Activated CD4-positive, CD25-positive, alpha-beta regulatory T cell treated with anti-CD3 and anti-CD28 coated beads, Interleukin-2, amount 50 U/mL, for 72 hours (primary cell): ENCODE data around the gene PPIH.
"Not testable (repeated sequence)": the region's sequence is repeated elsewhere in the genome, so short reads cannot be mapped to it uniquely, and the experiment has no call there.

ENCODE experiments used
- DNase-seq: peaks from one replicate; pipeline ENCODE4 v3.0.0; 2021

PPIH gene

DNA sequence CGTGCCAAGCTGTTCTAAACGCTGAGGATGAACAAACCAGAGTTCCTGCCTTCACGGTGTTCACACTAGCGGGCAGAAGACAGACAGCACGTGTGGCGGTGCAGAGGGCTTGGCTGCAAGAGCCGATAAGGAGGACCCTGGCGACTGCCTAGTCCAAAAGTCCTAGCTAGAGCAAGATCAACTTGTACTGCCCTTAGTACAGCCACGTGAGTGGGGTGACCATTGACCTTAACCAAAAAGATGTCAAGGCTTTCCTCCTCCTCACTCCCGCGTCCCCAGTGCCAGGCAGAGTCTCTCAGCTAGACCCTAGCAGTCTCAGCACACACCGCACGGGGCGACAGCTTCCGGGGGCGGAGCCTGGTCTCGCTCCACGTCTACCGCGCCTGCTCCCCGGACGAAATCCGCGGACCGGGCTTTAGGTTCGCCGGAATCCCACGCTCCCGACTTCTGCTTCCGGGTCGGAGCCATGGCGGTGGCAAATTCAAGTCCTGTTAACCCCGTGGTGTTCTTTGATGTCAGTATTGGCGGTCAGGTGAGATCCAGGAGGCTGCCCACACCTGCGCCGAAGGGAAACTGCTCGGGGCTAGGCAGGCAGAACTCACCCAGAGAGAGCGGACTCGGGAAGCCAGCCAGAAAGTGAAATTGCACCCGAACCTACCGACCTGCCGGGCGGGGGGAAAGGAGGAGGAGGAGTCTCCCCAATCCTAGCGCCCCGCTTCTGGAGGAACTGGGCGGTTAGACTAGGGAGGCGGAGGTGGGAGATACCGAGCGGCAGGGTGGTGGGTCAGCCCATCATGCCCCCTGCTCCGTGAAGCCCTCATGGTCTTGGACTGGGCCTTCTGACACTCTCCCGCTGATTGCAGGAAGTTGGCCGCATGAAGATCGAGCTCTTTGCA is at the start of gene PPIH:
Gene PPIH, plus strand, starts transcription at position 443 of the 896 bp plus-strand sequence. Its CDS starts 24 bp downstream, at position 467.
- DNase-seq, result peak; percentile 95

DNA sequence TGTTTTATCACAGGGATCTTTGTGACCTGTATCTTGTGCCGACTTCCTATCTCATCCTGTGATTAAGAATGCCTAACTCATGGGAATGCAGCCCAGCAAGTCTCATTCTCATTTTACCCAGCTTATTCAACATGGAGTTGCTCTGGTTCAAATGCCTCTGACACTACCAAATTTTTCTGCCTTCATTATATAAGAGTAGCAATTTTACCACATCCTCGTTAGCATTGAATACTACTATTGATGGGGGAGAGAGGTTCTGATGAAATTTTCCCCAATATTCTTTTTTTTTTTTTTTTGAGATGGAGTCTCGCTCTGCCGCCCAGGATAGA is 44.5 kb upstream of the PPIH start:
- DNase-seq, result no peak

DNA sequence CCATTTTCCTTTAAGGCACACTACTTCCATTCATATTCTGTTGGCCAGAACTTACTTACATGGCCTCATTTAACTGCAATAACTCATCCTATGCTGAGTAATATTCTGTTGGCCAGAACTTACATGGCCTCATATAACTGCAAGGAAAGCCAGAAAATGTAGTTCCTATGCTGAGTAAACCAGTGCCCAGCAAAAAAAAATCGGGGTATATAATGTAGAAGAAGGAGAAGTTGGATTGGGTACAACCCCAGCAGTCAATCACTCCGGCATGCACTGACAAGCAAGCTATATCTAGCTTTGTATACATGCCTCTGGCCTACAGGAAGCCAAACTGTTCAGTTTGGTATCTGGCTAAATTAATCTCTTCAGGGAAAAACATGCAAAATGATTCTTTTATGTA is 39.4 kb upstream of the PPIH start:
- no peak for DNase-seq

DNA sequence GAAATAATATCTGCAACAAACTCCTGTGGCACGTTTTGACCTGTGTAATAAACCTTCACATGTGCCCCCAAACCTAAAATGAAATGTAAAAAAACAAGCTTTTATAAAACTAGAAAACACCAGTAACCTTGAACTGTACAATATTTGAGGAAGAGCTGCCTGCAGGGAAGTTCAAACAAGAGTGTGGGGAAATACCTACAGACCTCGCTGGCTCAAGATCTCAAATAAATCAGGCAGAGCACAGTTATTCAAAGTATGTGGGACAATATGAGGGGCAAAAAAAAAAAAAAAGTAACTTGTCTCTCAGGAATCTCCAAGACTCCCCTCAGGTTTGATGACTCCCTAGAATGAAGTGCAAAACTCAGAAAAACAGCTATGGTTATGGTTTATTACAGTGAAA is 37.9 kb upstream of the PPIH start:
- DNase-seq, result no peak

DNA sequence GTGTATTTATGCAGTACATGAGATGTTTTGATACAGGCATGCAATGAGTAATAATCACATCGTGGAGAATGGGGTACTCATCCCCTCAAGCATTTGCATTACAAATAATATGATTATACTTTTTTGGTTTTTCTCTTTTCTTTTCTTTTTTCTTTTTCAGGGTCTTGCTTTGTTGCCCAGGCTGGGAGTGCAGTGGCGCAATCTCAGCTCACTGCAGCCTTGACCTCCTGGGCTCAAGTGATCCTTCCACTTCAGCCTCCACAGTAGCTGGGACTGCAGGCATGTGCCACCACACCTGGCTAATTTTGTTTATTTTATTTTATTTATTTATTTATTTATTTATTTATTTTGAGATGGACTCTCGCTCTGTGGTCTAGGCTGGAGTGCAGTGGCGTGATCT is 37.0 kb upstream of the PPIH start:
- DNase-seq, result not testable (repeated sequence)

DNA sequence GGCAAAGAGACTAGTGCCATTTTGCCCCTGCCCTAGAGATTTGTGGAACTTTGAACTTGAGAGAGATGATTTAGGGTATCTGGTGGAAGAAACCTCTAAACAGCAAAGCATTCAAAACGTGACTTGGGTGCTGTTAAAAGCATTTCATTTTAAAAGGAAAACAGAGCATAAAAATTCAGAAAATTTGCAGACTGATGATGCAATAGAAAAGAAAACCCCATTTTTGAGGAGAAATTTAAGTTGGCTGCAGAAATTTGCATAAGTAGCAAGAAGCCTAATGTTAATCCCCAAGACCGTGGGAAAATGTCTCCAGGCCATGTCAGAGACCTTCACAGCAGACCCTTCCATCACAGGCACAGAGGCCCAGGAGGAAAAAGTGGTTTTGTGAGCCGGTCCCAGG is 31.0 kb upstream of the PPIH start:
- DNase-seq, result not testable (repeated sequence)

DNA sequence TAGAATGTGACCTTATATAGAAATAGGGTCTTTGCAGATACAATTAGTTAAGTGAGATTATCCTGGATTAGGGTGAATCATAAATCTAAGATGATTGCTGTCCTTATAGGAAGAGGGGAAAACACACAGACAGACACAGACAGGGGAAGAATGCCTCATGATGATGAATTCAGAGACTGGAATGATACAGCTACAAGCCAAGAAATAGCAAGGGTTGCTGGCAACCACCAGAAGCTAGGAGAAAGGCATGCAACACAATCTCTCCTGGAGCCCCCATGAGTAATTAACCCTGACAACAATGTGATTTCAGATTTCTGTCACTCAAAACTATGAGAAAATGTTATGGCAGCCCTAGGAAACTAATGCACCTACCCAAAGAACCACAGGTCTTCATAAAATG is 19.1 kb upstream of the PPIH start:
- DNase-seq, result no peak

DNA sequence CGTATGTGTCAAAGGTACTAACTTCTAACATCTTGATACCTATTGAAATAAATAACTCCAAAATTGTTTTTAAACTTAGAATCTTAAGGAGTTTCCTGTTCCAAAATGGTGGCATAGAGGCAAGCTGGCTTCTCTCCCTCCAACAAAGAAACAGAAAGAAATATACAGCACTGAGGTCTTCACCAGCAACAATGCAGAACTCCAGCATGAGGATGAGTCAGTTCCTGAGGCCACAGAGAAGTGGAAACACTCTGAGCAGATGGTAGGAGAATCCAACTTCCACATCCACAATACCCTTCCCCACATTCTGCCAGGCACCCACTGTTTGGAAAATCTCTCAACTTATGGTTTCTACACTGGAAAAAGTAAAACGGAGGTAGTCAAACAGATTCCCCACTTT is 12.2 kb upstream of the PPIH start:
- DNase-seq, result no peak

DNA sequence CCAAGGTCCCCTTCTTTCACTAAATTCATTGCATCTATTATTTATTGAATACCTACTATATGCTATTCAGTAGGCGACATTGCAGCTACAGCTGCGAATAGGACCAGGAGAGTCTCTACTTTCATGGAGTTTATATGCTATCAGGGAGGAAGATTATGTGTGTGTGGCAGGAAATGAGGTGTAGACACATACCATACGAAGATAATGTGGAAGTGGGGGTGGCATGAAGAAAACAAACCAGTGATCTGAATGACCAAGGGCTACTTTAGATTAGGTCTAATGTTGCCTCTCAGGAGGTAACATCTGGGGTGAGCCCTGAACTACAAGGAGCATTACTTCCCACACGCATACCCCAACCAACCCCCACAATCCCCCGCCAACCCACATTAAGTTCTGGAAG is 1.0 kb upstream of the PPIH start:
- DNase-seq, result no peak

DNA sequence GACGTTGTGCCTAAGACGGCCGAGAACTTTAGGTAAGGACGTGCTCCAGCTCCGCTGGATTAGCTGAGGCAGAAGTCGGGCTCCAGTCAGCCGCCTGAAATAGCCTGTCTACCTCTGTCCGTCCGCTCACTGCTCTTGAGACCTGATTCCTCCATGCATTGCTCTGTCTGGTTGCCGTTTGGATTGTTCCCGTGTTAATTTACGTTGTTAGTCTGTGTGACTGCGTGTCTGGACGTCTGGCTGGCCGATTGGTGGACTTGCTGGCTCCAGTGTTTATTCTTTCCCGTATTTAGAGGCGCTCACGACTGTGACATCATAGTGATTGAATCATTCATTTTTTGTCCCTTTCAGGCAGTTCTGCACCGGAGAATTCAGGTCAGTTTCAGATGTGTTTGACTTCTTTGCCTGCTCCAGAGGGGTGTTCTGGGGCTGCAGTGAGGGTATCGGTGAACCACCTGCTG is 684 bp downstream of the PPIH start:
- DNase-seq, result no peak

DNA sequence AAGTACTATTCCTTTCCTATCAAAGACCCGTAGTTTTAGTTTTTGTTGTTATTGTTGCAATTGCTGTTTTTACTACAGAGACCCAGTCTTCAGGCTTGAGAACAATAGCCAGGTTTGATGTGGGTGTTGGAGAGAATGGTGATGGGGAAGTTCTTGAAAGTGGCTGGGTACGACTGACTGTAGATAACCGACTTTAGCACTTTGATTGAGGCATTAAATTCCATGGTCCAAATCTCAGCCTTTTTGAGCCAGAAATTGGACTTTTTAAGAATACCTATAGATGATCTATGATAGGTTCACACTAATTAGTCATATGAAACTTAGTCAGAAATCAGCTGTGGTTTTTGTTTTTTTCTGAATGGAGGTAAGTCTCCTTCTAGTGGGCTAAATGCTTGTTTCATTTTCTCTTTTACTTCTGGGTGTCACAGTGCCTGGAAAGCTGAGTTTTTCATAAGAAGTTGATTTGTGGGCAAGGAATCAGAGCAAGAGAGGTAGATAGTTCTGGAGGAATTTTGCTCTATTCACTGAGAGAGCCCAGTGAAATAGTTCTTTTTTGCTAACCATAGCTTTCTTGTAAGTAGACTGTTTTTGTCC is 2.8 kb downstream of the PPIH start:
- no peak for DNase-seq

DNA sequence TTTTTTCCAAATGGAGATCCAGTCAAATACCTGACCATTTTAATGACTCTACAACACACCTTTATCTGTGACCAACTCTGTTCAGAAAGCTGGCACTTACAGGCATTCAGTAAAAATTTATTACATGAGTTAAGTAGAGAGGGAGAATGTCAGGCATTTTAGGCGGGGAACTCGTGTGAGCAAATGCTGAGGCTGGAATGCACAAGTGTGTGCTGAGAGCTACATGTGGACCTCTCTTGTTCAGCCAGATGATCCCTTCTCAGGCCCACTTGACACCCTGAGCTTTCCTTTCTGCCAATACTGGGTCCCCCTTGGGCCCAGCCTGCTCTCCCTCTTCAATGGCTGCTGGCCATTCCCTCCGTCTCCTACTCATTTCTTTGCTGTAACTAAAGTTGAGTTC is 11.7 kb downstream of the PPIH start:
- no peak for DNase-seq

DNA sequence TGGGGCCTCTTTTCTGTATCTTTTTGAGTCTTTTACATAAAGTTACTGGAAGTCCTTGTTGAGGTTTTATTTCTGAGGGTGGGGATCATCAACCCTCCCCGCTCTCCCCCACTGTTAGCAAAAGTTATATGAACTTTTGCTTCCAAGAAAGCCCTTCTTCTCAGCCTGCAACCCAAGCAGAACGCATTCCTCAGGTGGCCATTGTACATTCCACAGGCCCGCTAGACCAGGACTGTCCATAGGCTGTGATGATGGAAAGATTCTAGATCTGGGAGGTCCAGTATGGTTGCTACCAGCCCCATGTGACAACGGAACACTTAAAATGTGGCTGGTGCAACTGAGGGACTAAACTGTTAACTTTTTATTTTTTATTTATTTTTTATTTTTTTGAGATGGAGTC is 12.2 kb downstream of the PPIH start:
- DNase-seq, result no peak

DNA sequence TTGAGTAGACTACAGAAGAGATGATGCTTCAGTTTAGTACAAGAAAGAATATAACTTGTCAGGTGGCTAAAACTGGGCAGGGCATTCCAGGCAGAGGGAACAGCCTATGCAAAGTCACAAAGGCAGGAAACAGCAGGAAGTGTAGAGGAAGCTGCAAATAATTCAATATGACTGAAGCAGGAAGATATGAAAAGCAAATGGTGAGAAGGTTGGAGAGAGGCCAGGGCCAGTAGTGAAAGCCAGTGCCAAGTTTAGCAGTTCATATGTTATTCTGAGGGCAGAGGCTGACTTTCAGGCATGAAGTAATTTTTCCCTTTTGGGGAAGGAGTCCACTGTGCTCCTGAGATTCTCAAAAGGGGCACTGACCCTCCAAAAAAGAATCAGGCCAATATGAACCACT is 16.0 kb downstream of the PPIH start:
- DNase-seq, result no peak

DNA sequence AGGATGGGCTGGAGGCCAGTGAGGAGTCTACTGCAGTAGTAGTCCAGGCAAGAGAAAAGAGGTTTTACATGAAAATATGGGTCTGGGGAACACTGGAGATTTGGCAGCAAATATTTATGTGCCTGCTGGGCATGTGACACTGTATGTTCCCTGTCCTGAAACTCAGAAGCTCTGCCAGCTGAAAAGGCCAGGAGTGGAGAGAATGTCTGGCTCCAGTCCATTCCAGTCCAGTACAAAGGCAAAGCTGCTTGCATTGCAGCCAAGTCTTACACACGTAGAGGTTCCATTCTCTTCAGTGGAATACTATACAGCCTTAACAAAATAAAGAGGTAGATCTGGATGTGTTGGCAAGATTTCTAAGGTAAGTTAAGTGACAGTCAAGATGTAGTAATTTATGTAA is 16.5 kb downstream of the PPIH start:
- no peak for DNase-seq

DNA sequence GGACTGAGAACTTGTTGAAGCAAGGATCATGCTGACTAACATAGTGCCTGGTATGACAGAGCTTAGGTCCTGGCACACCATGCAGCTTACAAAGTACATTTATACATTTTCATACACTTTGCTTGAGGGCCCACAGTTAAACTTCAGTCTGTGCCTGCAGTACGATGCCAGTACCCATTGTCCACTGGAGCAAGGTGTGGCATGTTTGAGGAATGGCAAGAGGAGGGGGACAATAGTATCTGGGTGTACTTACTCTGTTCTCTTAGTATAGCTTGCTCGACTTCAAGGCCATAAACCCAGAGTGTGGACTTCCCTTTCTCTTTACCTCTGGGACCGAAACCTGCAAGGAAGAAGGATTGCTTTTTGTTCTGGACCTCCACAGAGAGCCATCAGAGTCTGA is 17.2 kb downstream of the PPIH start:
- DNase-seq, result no peak

DNA sequence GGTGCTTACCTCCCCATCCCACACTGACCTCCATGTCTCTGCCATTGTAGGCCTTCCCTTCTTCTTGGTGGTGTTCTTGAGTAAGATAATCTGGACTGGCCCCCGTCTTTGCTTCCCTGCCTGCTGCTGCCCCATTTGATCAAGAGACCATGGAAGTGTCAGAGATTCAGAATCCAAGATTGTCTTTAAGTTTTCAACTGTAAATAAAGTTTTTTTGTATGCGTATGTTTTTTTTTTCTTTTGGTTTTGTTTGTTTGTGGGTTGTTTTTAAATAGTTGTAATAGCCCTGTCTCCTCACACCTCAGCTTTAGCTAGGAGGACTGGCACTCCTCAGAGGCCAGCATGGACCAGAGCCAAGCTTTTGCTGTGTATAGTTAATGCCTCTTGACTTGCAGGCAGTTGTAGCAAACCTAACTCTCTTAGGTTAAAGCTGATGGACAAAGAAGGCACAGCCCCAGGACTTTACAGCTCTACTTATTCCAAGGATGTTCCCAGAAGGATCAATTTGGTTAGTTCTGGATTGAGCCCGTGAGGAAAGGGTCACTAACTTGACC is 18.4 kb downstream of the PPIH start:
- DNase-seq, result no peak

DNA sequence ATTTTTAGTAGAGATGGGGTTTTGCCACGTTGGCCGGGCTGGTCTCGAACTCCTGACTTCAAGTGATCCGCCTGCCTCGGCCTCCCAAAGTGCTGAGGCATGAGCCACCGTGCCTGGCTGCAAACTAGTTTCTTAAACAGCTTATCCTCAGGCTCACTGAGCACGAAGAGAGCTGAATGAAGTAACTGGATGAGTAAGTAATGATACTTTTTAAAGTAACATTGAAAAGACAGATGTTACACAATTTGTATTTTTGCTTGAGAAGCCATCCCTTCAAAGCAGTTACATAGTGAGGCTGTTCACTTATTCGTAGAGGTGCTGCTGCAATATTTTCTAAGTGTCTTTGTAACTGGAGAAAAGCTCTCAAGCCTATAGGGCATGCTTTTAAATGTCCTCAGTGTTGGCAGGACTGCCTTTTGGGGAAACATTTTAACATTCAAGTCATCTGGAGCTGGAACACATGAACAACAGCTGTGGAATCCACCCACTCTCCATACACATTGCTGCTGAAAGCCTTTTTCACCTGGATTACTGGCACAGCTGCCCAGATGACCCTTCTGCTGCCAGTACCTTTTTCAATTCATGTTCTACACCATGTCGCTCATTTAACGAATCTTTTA is 21.3 kb downstream of the PPIH start:
- no peak for DNase-seq

DNA sequence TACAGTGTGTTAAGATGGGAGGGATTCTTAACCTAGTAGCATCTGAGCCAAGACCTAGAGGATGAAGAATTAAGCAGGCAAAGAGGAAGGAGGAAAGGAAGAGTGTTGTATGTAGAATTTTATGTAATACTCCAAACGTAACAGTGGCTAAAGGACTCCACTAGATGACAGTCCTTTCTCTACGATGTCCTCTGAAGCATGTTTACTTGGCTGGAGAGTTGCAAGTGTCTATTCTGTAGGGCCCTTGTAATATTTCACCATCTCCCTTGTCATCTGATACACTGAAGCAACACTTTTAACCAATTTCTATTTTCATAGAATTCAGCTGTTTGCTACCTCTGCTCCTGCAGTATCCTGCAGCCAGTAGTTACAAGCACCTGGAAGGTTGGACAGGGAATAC is 21.8 kb downstream of the PPIH start:
- no peak for DNase-seq

DNA sequence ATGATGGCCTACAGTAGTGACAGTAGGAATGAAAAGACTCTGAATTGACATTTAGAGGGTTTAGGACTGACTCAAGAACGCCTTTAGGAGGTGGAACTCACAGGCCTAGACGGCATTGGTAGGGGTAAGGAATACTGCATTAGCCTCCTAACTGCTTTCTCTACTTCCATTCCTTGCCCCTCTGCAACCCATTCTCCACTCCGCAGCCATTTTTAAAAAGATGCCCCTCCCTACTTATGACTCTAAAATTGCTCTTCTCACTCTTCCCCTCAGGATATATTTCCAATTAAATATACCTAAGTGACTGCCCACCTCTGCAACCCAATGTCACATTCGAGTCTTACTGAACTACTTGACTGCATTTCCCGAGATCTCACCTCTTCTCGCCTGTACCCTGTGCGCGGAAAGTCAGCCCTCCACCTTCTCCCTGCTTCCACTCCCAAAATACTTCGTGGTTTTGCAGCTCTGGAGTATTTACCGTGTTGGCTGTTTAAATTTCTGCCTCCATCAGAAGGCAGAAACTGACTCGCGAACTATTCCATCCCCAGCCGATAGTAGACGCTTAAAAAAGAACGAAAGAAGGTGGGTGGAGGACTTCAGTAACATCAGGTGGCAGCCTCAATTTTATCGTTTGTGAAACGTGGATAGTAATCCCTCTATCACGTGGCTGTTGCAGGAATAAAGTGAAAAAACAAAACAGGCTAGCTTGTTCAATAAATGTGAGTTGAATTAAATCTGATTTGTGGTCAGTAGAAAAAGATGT is 22.9 kb downstream of the PPIH start:
- DNase-seq, result no peak

DNA sequence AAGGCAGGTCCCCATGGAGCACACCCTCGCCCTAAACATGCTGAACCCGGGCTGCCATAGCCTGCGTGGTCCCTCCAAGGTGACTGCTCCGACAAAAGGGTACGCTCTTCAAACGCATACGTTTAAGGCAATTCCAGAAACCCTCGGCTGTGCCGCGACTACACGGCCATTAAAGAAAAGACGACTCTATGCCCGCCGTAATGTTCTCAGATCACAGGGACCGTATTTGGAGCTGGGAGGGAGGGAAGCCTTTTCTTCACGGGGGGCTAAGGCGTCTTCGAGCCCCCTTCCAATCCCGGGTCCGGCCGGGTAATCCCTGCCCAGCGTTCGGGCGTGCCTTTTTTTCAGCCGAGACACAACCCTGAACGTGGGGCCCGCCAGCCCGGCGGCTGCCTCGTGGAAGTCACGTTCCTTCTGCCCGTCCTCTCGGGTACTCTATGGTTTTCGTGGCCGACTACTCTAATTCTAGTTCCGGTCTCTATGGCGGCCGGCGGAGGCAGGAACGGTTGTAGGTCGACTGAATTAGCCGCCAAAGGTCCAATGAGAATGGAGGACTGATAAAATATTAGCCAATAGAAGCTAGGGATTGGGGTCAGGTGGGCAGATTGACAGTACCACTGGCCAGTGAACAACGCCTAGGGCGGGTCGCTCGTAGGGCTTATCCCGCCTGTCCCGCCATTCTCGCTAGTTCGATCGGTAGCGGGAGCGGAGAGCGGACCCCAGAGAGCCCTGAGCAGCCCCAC is 23.7 kb downstream of the PPIH start, which contains the start of gene YBX1:
Gene YBX1, plus strand, starts transcription at position 678 of the 743 bp plus-strand sequence. CDS start 148 bp downstream, outside the sequence.
- DNase-seq, result peak; percentile 95

DNA sequence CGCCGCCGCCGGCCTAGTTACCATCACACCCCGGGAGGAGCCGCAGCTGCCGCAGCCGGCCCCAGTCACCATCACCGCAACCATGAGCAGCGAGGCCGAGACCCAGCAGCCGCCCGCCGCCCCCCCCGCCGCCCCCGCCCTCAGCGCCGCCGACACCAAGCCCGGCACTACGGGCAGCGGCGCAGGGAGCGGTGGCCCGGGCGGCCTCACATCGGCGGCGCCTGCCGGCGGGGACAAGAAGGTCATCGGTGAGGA is 24.2 kb downstream of the PPIH start:
- DNase-seq, result not testable (repeated sequence)
